A673 (cell line): ENCODE data around the gene SLC6A2. TPM values are rescaled to one million over a fixed set of nuclear protein-coding genes. Genes with fewer than 3 reads are reported as not detected.

ENCODE experiments used
- BruUV-seq: library from RNA; stranded (reverse); fragments of 400-500 nt; replicated peaks from 2 replicates; lab custom pipeline; 2021; lab: Mats Ljungman, UMichigan
- CTCF ChIA-PET: fragments of 300-600 bp; sonication (Branson Sonifier 250); formaldehyde crosslinking; loops from one replicate; lab custom pipeline; 2022; ENCODE audit warnings: antibody characterized with exemption; lab: Charles Lee
- POLR2A ChIA-PET: fragments of 300-600 bp; sonication (Branson Sonifier 250); formaldehyde crosslinking; loops from one replicate; lab custom pipeline; 2022; ENCODE audit warnings: antibody characterized with exemption; ENCODE audit not compliant: low non-redundant PET; lab: Charles Lee
- DNase-seq: peaks from one replicate; pipeline ENCODE4 v3.0.0-alpha.2; 2015; ENCODE audit warnings: low spot score
- H3K27ac ChIP-seq: fragments of 200-600 bp; sonication (generic); 2 replicates; pipeline ENCODE4 v1.5.1; 2016; ENCODE audit warnings: mixed run types, low read depth, mild to moderate bottlenecking, mixed read lengths, antibody characterized with exemption, low read length; ENCODE audit not compliant: poor library complexity, severe bottlenecking
- H3K27me3 ChIP-seq: fragments of 200-600 bp; sonication (generic); replicated peaks from 2 replicates; pipeline ENCODE4 v1.6.1; 2017; ENCODE audit warnings: mixed run types, low read depth, mild to moderate bottlenecking, mixed read lengths, antibody characterized with exemption, low read length; ENCODE audit not compliant: insufficient read depth, poor library complexity
- H3K36me3 ChIP-seq: fragments of 200-600 bp; sonication (generic); 2 replicates; pipeline ENCODE4 v1.6.1; 2016; ENCODE audit warnings: mixed run types, mild to moderate bottlenecking, mixed read lengths, antibody characterized with exemption, low read length; ENCODE audit not compliant: insufficient read depth, poor library complexity, severe bottlenecking
- H3K4me1 ChIP-seq: fragments of 200-600 bp; sonication (generic); 2 replicates; pipeline ENCODE4 v1.6.1; 2017; ENCODE audit warnings: mixed run types, mild to moderate bottlenecking, mixed read lengths, antibody characterized with exemption, low read length; ENCODE audit not compliant: insufficient read depth, poor library complexity, severe bottlenecking
- H3K4me3 ChIP-seq: fragments of 200-600 bp; sonication (generic); 2 replicates; pipeline ENCODE4 v1.5.1; 2016; ENCODE audit warnings: low read depth, mixed run types, mild to moderate bottlenecking, mixed read lengths, low read length; ENCODE audit not compliant: poor library complexity, severe bottlenecking
- H3K9me3 ChIP-seq: fragments of 200-600 bp; sonication (generic); 2 replicates; pipeline ENCODE4 v1.6.1; 2016; ENCODE audit warnings: mixed run types, low read depth, mild to moderate bottlenecking, mixed read lengths, antibody characterized with exemption, low read length; ENCODE audit not compliant: poor library complexity, severe bottlenecking
- EZH2 ChIP-seq: fragments of 200-600 bp; sonication (generic); IDR thresholded peaks from 2 replicates; pipeline ENCODE4 v1.6.1; 2017; ENCODE audit warnings: borderline replicate concordance, low read depth, mild to moderate bottlenecking, mixed read lengths, antibody characterized with exemption, low read length; ENCODE audit not compliant: poor library complexity, severe bottlenecking
- intact Hi-C: fragments of 100-400 bp; cut with micrococcal nuclease; formaldehyde crosslinking; loops from one replicate; pipeline ENCODE4 v1.10.0; 2022; ENCODE audit not compliant: unreplicated experiment
- total RNA-seq: library from RNA; stranded (reverse); gene quantifications from 2 replicates; pipeline ENCODE4 v1.2.3, GENCODE V29; 2021
- TF ChIP-seq, protein P1 (sequence below): fragments of 300-800, 200-600 bp; sonication (generic); conservative IDR thresholded peaks from 2 replicates; pipeline ENCODE4 v1.5.1; 2017; ENCODE audit warnings: low read depth, mild to moderate bottlenecking, antibody characterized with exemption, low read length, moderate library complexity, mixed read lengths

SLC6A2 gene
- total RNA-seq, 1 experiment from 2014 or later = not detected

GRCh38 chr16:55661941-55662643 lies 6.3 kb downstream of the SLC6A2 start:
- no peak for DNase-seq
- intact Hi-C loops = no loop called here
- H3K36me3 ChIP-seq = no peaks in the 10 kb centered on the region
- no peaks in the 10 kb centered on the region for H3K9me3 ChIP-seq
- no peak overlapping the region for H3K27ac ChIP-seq
- H3K4me3 ChIP-seq = no peak overlapping the region
- H3K4me1 ChIP-seq = no peaks in the 10 kb centered on the region
- peaks cover 25% of the 10 kb centered on the region for H3K27me3 ChIP-seq
- ChIA-PET POLR2A (no interaction called here), CTCF (no interaction called here)
- BruUV-seq = no TSS peak
- TF ChIP-seq EZH2 = no peak
- TF ChIP-seq, protein P1, sequence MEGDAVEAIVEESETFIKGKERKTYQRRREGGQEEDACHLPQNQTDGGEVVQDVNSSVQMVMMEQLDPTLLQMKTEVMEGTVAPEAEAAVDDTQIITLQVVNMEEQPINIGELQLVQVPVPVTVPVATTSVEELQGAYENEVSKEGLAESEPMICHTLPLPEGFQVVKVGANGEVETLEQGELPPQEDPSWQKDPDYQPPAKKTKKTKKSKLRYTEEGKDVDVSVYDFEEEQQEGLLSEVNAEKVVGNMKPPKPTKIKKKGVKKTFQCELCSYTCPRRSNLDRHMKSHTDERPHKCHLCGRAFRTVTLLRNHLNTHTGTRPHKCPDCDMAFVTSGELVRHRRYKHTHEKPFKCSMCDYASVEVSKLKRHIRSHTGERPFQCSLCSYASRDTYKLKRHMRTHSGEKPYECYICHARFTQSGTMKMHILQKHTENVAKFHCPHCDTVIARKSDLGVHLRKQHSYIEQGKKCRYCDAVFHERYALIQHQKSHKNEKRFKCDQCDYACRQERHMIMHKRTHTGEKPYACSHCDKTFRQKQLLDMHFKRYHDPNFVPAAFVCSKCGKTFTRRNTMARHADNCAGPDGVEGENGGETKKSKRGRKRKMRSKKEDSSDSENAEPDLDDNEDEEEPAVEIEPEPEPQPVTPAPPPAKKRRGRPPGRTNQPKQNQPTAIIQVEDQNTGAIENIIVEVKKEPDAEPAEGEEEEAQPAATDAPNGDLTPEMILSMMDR = no peak

GRCh38 chr16:55662644-55663031 lies 6.8 kb downstream of the SLC6A2 start:
- H3K4me3 ChIP-seq = no peak overlapping the region
- no peak for DNase-seq
- no peaks in the 10 kb centered on the region for H3K4me1 ChIP-seq
- ChIA-PET POLR2A (no interaction called here), CTCF (no interaction called here)
- H3K27ac ChIP-seq = no peak overlapping the region
- no peaks in the 10 kb centered on the region for H3K9me3 ChIP-seq
- no TSS peak for BruUV-seq
- TF ChIP-seq, protein P1 = no peak
- TF ChIP-seq EZH2 = no peak
- intact Hi-C loops = no loop called here
- no peaks in the 10 kb centered on the region for H3K36me3 ChIP-seq
- peaks cover 19% of the 10 kb centered on the region for H3K27me3 ChIP-seq

- POLR2A ChIA-PET = no interaction called here
- Histone ChIP-seq H3K9me3 (no peaks in the 10 kb centered on the region), H3K4me3 (no peak overlapping the region), H3K4me1 (no peaks in the 10 kb centered on the region), H3K36me3 (no peaks in the 10 kb centered on the region), H3K27ac (no peak overlapping the region), H3K27me3 (peaks cover 15% of the 10 kb centered on the region)
- BruUV-seq = no TSS peak
- no peak for TF ChIP-seq EZH2
- TF ChIP-seq, protein P1 = no peak
- no peak for DNase-seq
- CTCF ChIA-PET = no interaction called here
- intact Hi-C loops = no loop called here
Measured at GRCh38 chr16:55663225-55663624, 7.4 kb downstream of the SLC6A2 start.
